MM.1S (cell line): ENCODE results near the gene FGF13.
A peak's percentile ranks its signal among the peaks of the same experiment; 100 is the strongest.

Experiments used
- DNase-seq: peaks from one replicate; pipeline ENCODE4 v3.0.0-alpha.2; 2015
- H2AFZ ChIP-seq: fragments of 300-600 bp; sonication (generic); 2 replicates; pipeline ENCODE4 v1.6.0; 2016; ENCODE audit warnings: antibody characterized with exemption, low read length
- H3F3A ChIP-seq: fragments of 300-600 bp; sonication (generic); 2 replicates; pipeline ENCODE4 v1.6.1; 2016; ENCODE audit warnings: mild to moderate bottlenecking, antibody characterized with exemption, low read length, moderate library complexity, mixed read lengths; ENCODE audit not compliant: insufficient read depth
- H3K27ac ChIP-seq: fragments of 300-600 bp; sonication (generic); 2 replicates; pipeline ENCODE4 v1.5.1; 2016; ENCODE audit warnings: mild to moderate bottlenecking, low read length
- H3K27me3 ChIP-seq: fragments of 300-600 bp; sonication (generic); replicated peaks from 2 replicates; pipeline ENCODE4 v1.6.0; 2016; ENCODE audit warnings: low read length; ENCODE audit not compliant: insufficient read depth
- H3K36me3 ChIP-seq: fragments of 300-600 bp; sonication (generic); replicated peaks from 2 replicates; pipeline ENCODE4 v1.6.1; 2016; ENCODE audit warnings: mild to moderate bottlenecking, low read length, mixed read lengths; ENCODE audit not compliant: insufficient read depth
- H3K4me1 ChIP-seq: fragments of 300-600 bp; sonication (generic); 2 replicates; pipeline ENCODE4 v1.6.1; 2016; ENCODE audit warnings: low read length, mixed read lengths
- H3K4me2 ChIP-seq: fragments of 300-600 bp; sonication (generic); 2 replicates; pipeline ENCODE4 v1.6.0; 2016; ENCODE audit warnings: low read depth, low read length
- H3K4me3 ChIP-seq: fragments of 300-600 bp; sonication (generic); 2 replicates; pipeline ENCODE4 v1.5.1; 2016; ENCODE audit warnings: low read length, mixed read lengths
- H3K79me2 ChIP-seq: fragments of 300-600 bp; sonication (generic); 2 replicates; pipeline ENCODE4 v1.6.1; 2016; ENCODE audit warnings: mixed run types, low read length, mixed read lengths
- H3K9ac ChIP-seq: fragments of 300-600 bp; sonication (generic); 2 replicates; pipeline ENCODE4 v1.6.1; 2016; ENCODE audit warnings: low read length, mixed read lengths
- H3K9me2 ChIP-seq: fragments of 300-600 bp; sonication (generic); replicated peaks from 2 replicates; pipeline ENCODE4 v1.6.1; 2016; ENCODE audit warnings: mild to moderate bottlenecking, low read length, mixed read lengths; ENCODE audit not compliant: insufficient read depth
- H3K9me3 ChIP-seq: fragments of 300-600 bp; sonication (generic); replicated peaks from 2 replicates; pipeline ENCODE4 v1.6.1; 2016; ENCODE audit warnings: mild to moderate bottlenecking, low read length, mixed read lengths; ENCODE audit not compliant: insufficient read depth
- H4K20me1 ChIP-seq: fragments of 300-600 bp; sonication (generic); 2 replicates; pipeline ENCODE4 v1.6.1; 2016; ENCODE audit warnings: mild to moderate bottlenecking, low read length, moderate library complexity, mixed read lengths; ENCODE audit not compliant: insufficient read depth
- CTCF ChIP-seq: fragments of 300-600 bp; sonication (generic); IDR thresholded peaks from 2 replicates; pipeline ENCODE4 v1.5.1; 2016; ENCODE audit warnings: antibody characterized with exemption, low read length, mixed read lengths
- EZH2 ChIP-seq: fragments of 300-600 bp; sonication (generic); optimal IDR thresholded peaks from 2 replicates; pipeline ENCODE3; 2017; ENCODE audit warnings: low read depth, mild to moderate bottlenecking, antibody characterized with exemption, low read length, mixed read lengths
- EZH2phosphoT487 ChIP-seq: fragments of 300-600 bp; sonication (generic); IDR thresholded peaks from 2 replicates; pipeline ENCODE4 v1.6.1; 2018; ENCODE audit warnings: antibody characterized with exemption, low read length

FGF13 gene

GRCh38 chrX:138711399-138712347 lies at the start of gene FGF13:
Gene FGF13 (minus strand): TSS chrX:138711717. CDS start chrX:138711003, 714 bp downstream.
- H3K4me1 ChIP-seq, result no peaks in the 10 kb centered on the region
- DNase-seq, result peak; percentile 68
- no peaks in the 10 kb centered on the region for H3F3A ChIP-seq
- H3K27ac ChIP-seq, result no peak within 1 kb of the TSS
- H3K27me3 ChIP-seq, result no peaks in the 10 kb centered on the region
- H3K79me2 ChIP-seq, result no peaks in the 10 kb centered on the region
- no peaks in the 10 kb centered on the region for H3K36me3 ChIP-seq
- peak within 1 kb of the TSS; percentile 65 for H3K4me3 ChIP-seq
- no peaks in the 10 kb centered on the region for H3K9me2 ChIP-seq
- peak within 1 kb of the TSS; percentile 28; the same call in 1 of the 2 replicates for H3K9ac ChIP-seq
- H3K9me3 ChIP-seq, result no peaks in the 10 kb centered on the region
- peak within 1 kb of the TSS; percentile 63 for H2AFZ ChIP-seq
- peak within 1 kb of the TSS; percentile 66 for H3K4me2 ChIP-seq
- no peaks in the 10 kb centered on the region for H4K20me1 ChIP-seq
- TF ChIP-seq CTCF (peak; percentile 52), EZH2 (no peak), EZH2phosphoT487 (no peak)

DNA sequence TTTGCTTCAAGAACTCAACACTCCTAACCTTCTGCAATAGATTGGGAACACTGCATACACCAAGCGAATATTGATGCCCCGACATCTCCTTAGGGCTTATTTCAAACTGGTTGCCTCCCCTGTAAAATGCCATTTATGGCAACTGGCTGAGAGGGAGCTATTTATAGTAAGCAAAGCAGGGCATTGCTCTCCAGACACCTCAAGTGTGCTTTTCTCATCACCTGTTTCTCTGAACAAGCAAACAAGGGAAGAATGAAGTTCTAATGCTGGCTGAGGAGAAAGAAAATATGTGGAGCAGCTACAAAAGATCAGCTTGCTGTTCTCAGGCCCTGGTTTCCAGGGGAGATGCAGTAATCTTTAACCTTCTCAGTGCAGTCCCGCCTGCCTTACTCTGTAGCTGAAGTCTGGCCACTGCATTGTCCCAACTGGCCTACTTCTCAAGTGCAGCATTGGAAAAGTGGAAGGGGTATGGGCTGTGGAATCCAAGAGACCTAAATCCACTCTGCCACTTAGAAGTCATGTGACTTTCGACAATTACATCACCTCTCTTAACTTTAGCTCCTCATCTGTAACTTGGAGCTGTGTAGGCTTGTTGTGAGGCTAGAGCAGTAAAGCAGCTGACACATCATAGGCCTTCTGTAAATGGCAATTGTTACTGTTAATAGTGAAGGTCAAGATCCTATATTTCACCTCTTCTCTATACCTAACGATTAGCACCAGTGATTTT lies 47.9 kb upstream of the FGF13 start:
- H3K27ac ChIP-seq, result no peak overlapping the region

DNA sequence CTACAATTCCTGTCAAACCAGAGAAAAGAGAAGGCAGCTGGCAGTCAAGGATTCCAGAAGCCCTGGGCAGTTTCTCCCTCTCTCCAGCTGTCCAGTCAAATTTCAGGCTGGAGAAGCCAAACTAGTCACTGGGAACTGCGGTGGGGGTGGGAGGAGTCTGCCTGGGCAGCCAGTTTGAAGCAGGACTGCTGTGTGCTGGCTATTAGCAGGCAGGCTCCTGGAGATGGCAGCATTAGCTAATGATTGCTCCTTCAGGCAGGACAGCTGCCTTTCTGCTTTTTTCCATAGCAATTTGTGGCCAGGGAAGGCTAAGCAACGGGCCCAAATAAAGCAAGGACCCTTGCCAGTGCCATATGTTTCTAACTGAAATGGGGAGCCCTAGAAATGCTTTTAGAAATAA lies 44.7 kb upstream of the FGF13 start:
- no peak overlapping the region for H3K27ac ChIP-seq
- no peaks in the 10 kb centered on the region for H3K36me3 ChIP-seq
- no peak for DNase-seq
- H3K27me3 ChIP-seq, result no peaks in the 10 kb centered on the region
- TF ChIP-seq EZH2phosphoT487, result no peak
- no peak for TF ChIP-seq EZH2
- TF ChIP-seq CTCF, result no peak
- no peak overlapping the region for H3K9ac ChIP-seq
- H3K9me3 ChIP-seq, result no peaks in the 10 kb centered on the region
- H3K4me2 ChIP-seq, result no peak overlapping the region
- H3F3A ChIP-seq, result no peaks in the 10 kb centered on the region
- no peaks in the 10 kb centered on the region for H3K4me1 ChIP-seq
- no peak overlapping the region for H2AFZ ChIP-seq
- no peaks in the 10 kb centered on the region for H3K79me2 ChIP-seq
- H4K20me1 ChIP-seq, result no peaks in the 10 kb centered on the region
- H3K4me3 ChIP-seq, result no peak overlapping the region
- H3K9me2 ChIP-seq, result no peaks in the 10 kb centered on the region

More for the DNA sequence above, 47.9 kb upstream of the FGF13 start:
- Histone ChIP-seq H4K20me1 (no peaks in the 10 kb centered on the region), H3K9me2 (no peaks in the 10 kb centered on the region), H3K36me3 (no peaks in the 10 kb centered on the region), H3F3A (no peaks in the 10 kb centered on the region), H3K79me2 (no peaks in the 10 kb centered on the region), H3K27me3 (no peaks in the 10 kb centered on the region), H3K9ac (no peak overlapping the region), H3K4me3 (no peak overlapping the region), H3K4me1 (no peaks in the 10 kb centered on the region), H2AFZ (no peak overlapping the region), H3K9me3 (no peaks in the 10 kb centered on the region), H3K4me2 (no peak overlapping the region)
- DNase-seq, result no peak
- TF ChIP-seq EZH2phosphoT487 (no peak), EZH2 (no peak), CTCF (no peak)
